Neutrophil (primary cell): Measurements from ENCODE around the gene NUBP2.

Source experiments
- H3K27ac ChIP-seq: fragments of 200-600 bp; sonication (generic); 2 replicates; pipeline ENCODE4 v1.5.1; 2016; ENCODE audit warnings: mild to moderate bottlenecking, moderate library complexity
- H3K27me3 ChIP-seq: fragments of 200-600 bp; sonication (generic); 2 replicates; pipeline ENCODE4 v1.6.0; 2016; ENCODE audit warnings: mild to moderate bottlenecking
- H3K36me3 ChIP-seq: fragments of 200-600 bp; sonication (generic); 2 replicates; pipeline ENCODE4 v1.5.1; 2017
- H3K4me1 ChIP-seq, 2 experiments: fragments of 200-600 bp in 1 of 2; sonication (generic) in 1 of 2; 1 replicate in 1 of 2; 2 replicates in 1 of 2; pipeline versions ENCODE4 v1.5.1 to v1.6.1; 2013 to 2016; ENCODE audit warnings: low read depth in 1 of 2, low read length in 1 of 2, mild to moderate bottlenecking in 1 of 2, moderate library complexity in 1 of 2; ENCODE audit not compliant: control insufficient read depth in 1 of 2, insufficient read depth in 1 of 2
- H3K4me3 ChIP-seq, 2 experiments: fragments of 200-600 bp in 1 of 2; sonication (generic) in 1 of 2; 1 replicate in 1 of 2; 2 replicates in 1 of 2; pipeline ENCODE4 v1.5.1; 2013 to 2016; ENCODE audit warnings: low read depth in 1 of 2, low read length in 1 of 2, mild to moderate bottlenecking in 1 of 2, moderate library complexity in 1 of 2
- H3K9me3 ChIP-seq: fragments of 200-600 bp; sonication (generic); 2 replicates; pipeline ENCODE4 v1.5.1; 2016
- CTCF ChIP-seq: fragments of 200-600 bp; sonication (generic); IDR thresholded peaks from 2 replicates; pipeline ENCODE4 v1.5.1; 2016; ENCODE audit warnings: antibody characterized with exemption

NUBP2 gene

GRCh38 chr16:1809281-1809801 is 26.6 kb downstream of the NUBP2 start:
- H3K36me3 ChIP-seq = peaks cover 64% of the 10 kb centered on the region
- no peak overlapping the region for H3K4me3 ChIP-seq
- H3K27me3 ChIP-seq = no peaks in the 10 kb centered on the region
- no peak for TF ChIP-seq CTCF
- H3K4me1 ChIP-seq = no peaks in the 10 kb centered on the region
- H3K9me3 ChIP-seq = no peaks in the 10 kb centered on the region
- no peak overlapping the region for H3K27ac ChIP-seq

GRCh38 chr16:1810106-1810505 is 27.3 kb downstream of the NUBP2 start:
- no peaks in the 10 kb centered on the region for H3K9me3 ChIP-seq
- H3K4me3 ChIP-seq = no peak overlapping the region
- no peaks in the 10 kb centered on the region for H3K27me3 ChIP-seq
- H3K36me3 ChIP-seq = peaks cover 69% of the 10 kb centered on the region
- no peak overlapping the region for H3K27ac ChIP-seq
- H3K4me1 ChIP-seq = no peaks in the 10 kb centered on the region
- TF ChIP-seq CTCF = no peak

- Histone ChIP-seq H3K9me3 (no peaks in the 10 kb centered on the region), H3K27me3 (no peaks in the 10 kb centered on the region), H3K4me1 (no peaks in the 10 kb centered on the region), H3K36me3 (peaks cover 70% of the 10 kb centered on the region), H3K27ac (no peak overlapping the region), H3K4me3 (no peak overlapping the region)
- TF ChIP-seq CTCF = no peak
These were observed 27.8 kb downstream of the NUBP2 start for GRCh38 chr16:1810536-1810935.

GRCh38 chr16:1812732-1813163 is 30.0 kb downstream of the NUBP2 start:
- TF ChIP-seq CTCF = no peak
- Histone ChIP-seq H3K9me3 (no peaks in the 10 kb centered on the region), H3K27me3 (no peaks in the 10 kb centered on the region), H3K4me1 (no peaks in the 10 kb centered on the region), H3K36me3 (peaks cover 75% of the 10 kb centered on the region), H3K27ac (no peak overlapping the region), H3K4me3 (no peak overlapping the region)

- Histone ChIP-seq H3K4me3 (no peak overlapping the region), H3K27ac (no peak overlapping the region), H3K4me1 (no peaks in the 10 kb centered on the region), H3K9me3 (no peaks in the 10 kb centered on the region), H3K27me3 (no peaks in the 10 kb centered on the region), H3K36me3 (peaks cover 77% of the 10 kb centered on the region)
- no peak for TF ChIP-seq CTCF
These were observed 32.7 kb downstream of the NUBP2 start for GRCh38 chr16:1815461-1815860.
